NCI-H2029 treated with DMSO at 0.1 percent for 48 hours (cell line): Measurements from ENCODE around the gene DNAAF5.
"Not testable (repeated sequence)": the region's sequence is repeated elsewhere in the genome, so short reads cannot be mapped to it uniquely, and the experiment has no call there.

Experiments
- DNase-seq: peaks from one replicate; lab custom pipeline; 2025; lab: John Stamatoyannopoulos, UW

The DNAAF5 gene

DNA sequence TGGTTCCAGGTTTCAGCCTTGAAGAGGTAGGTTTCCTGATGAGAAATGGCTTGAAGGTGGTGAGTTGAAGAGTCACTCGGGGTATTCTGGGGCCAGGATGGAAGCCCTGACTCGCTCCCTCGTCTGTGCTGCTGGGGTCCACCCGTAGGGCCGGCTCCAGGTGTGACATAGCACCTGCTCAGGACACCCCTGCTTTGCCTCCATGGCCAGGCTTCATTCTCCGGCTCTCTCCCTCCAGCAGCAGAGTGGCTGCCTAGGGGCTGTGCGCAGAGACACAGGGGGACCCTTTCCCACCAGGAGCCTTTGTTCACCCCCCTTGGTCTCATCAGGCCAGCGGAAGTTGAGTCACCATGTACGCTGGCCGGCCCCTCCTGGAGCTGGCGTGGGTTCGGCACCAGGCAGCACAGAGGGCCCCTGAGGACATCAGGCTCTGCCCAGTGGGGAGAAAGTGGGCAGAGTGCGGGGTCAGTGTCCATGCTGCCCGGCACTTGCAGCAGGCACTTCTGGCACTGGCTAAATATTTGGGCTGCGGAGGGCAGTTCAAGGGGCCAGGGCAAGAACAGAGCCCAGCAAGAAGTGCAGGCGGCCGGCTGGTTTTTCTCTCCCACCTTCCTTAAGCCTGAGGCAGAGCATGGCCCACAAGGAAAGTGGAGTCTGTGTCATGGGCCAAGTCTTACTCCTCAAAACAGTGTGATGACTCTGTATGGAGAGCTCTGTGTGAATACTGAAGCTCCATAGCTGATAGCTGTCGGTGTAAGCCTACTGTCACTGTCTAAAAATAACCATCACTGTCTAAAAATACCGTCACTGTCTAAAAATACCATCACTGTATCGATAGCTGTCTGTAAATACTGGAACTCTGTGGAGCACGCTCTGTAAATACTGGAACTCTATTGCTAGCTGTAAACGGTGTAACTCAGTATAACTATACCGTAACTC, 4.3 kb downstream of the DNAAF5 start:
- DNase-seq = no peak

DNA sequence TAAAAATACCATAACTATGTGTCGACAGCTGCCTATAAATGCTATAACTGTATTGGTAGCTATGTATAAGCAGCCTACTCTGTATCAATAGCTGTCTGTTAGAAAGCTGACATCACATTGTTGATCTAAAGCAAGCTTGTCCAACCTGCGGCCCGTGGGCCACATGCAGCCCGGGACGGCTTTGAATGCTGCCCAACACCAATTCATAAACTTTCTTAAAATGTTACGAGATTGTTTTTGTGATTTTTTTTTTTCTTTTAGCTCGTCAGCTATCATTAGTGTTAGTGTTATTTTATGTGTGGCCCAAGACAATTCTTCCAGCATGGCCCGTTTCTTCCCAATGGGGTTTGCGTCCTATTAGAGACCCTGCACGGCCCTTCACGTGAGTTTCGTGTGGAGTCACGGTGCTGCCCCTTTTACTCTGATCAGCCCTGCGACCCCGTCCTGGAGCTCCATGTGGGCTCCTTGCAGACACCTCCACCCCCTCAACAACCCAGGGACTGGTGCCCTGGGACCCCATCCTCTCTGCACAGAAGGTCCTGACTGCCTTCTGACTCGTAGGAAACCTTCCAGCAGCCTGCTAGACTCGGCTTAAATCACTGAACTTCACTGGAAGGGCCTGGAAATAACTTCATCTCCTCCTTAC, 5.1 kb downstream of the DNAAF5 start:
- no peak for DNase-seq

DNA sequence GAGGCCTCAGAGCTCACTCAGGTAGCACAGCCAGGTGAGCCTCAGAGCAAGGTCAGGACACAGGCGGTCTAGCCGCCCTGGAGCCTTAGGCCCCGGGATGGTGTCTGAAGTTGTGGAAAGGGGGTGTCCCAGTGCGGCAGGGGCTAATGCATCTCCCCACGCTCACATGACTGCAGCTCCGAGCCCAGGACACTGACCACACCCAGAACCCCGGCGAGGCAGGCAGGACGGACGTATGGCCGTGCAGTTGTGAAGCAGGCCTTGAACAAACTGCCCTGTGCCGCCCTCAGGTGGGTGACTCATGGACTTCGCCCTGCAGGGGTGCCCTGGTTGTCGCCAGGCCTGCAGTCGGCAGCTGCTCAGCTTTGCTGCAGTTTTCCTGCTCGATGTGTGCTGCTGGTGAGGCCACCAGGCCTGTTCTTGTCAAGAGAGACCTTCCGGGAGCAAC, 5.6 kb downstream of the DNAAF5 start:
- no peak for DNase-seq

DNA sequence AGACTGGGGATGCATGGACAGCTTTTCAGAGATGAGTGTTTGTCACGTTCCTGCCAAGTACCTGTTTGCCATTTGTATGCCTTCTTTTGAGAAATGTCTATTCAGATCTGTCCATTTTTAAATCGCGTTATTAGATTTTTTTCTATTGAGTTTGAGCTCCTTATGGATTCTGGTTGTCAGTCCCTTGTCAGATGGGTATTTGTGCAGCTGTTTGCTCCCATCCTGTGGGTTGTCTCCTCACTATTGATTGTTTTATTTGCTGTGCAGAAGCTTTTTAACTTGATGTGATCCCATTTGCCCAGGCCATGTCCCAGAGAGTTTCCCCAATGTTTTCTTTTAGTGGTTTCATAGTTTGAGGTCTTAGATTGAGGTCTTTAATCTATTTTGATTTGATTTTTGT, 6.1 kb downstream of the DNAAF5 start:
- DNase-seq = peak; percentile 92

DNA sequence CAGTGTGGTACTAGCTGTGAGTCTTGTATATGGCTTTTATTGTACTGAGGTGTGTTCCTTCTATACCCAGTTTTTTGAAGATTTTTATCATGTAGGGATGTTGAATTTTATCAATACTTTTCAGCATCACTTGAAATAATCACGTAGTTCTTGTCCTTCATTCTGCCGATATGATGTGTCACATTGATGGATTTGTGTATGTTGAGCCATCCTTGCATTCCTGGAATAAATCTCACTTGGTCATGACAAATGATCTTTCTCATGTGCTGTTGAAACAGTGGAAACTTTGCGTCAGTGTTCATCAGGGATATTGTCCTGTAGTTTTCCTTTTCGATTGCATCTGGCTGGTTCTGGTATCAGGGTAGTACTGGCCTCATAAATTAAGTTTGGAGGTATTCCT, 7.7 kb downstream of the DNAAF5 start:
- DNase-seq = no peak

DNA sequence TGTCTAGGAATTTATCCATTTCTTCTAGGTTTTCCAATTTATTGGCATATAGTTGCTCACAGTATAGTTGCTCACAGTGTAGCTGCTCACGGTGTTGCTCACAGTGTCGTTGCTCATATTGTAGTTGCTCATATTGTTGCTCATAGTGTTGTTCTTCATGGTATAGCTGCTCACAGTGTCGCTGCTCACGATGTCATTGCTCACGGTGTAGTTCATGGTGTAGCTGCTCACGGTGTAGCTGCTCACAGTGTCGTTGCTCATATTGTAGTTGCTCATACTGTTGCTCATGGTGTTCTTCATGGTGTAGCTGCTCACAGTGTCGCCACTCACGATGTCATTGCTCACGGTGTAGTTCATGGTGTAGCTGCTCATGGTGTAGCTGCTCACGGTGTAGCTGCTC, 8.3 kb downstream of the DNAAF5 start:
- no peak for DNase-seq

DNA sequence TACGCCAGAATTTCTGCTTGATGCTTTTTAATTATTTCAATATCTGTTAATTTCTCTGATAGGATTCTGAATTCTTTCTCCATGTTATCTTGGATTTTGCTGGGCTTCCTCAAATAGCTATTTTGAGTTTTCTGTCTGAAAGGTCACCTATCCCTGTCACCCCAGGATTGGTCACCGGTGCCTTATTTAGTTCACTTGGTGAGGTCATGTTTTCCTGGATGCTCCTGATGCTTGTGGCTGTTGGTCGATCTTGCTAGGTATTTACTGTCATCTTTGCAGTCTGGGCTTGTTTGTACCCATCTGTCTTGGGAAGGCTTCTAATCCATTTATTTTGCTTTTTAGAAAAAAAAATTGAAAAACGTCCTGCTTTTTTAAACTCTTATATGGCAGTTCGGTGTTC, 11.7 kb downstream of the DNAAF5 start:
- no peak for DNase-seq

DNA sequence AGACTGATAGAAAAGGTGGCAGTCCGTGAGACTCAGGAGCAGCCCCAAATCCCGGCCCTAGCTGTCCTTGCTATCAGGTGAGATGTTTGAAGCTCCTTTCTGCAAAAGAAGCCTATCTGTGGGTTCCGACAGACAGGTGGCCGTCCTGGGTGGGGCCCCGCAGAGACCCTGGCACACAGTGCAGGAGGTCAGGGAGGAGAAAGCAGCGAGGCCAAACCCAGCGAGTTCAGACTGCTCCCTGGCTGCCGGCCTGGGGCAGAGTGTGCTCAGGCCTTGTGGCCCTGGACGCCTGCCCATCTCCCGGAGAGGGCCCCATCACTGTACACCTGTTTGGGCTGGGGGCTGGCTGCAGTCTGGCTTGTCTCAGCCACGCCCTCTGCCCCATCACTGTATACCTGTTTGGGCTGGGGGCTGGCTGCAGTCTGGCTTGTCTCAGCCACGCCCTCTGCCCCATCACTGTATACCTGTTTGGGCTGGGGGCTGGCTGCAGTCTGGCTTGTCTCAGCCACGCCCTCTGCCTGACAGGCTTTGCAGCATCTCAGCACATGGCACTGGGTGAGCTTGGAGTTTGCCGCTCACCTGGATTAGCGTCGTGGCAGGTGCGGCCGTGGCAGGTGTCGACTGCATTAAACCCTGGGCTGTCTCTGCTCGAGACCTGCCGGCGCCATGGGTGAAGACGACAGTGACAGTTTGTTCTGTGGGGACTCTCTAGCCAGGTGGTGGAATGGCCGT, 12.4 kb downstream of the DNAAF5 start:
- DNase-seq = no peak

DNA sequence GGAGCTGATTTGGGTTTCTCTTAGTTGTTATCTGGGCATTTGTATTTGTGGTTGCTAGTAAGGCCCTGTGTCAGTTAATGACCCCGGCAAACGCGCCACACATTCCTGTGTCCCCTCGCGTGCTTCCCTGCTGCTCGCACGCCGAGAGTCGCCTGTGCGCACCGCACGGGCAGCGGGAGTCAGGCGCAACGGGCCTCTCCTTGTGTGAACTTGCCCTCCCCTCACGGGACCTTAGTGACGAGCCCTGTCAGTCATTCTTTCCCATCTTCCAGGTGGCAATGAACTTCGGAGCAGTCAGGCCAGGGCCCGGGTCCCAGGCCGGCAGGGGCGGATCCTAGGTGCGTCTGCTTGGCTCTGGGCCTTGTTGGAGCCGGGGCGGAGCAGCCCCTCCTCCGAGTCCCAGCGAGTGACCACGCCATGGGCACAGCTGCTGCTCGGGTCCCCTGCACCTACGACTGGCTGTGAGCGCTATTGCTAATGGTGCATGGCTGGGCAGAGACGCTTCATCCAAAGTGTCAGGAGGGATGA, 13.0 kb downstream of the DNAAF5 start:
- no peak for DNase-seq

DNA sequence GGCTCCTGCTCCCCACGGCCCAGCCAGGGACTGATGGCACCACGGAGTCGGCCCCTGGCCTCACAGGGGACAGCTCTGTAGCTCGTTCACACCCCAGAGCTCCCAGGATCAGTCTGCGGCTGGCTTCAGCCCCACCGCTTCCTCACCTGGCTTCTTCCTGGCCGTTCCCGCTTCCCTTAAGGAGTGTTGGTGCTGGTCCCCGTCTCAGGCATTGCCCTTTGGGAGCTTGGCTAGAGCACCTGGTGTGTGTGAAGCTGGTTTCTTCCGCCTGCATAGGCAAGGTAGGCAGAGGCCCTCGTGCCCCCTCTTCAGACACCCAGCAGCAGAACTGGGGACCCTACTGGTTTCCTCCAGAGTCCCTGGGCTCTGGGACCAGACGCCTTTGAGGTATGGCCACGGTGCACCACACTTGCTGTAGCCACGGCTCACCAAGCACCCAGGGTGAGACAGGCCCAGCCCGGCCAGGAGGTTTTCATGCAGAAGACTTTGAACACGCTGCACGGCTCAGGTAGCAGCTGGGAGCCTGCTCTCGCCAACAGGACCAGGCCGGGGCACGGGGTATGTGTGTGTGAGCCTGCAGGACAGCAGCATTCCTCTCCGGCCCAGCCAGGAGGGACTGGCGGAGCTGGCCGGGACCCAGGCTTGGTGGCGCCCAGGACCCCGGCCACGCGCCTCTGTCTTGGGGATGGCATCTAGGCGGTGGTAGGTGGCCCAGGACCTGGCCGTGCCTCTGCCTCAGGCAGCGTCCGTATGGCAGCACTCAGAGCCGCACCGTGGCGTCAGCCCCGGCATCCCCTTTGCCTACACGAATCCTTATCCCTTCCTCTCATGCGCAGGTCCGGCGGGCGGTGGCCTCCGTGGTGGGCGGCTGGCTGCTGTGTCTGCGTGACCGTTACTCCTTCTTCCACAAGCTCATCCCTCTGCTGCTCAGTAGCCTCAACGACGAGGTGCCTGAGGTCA, 13.8 kb downstream of the DNAAF5 start:
- no peak for DNase-seq

DNA sequence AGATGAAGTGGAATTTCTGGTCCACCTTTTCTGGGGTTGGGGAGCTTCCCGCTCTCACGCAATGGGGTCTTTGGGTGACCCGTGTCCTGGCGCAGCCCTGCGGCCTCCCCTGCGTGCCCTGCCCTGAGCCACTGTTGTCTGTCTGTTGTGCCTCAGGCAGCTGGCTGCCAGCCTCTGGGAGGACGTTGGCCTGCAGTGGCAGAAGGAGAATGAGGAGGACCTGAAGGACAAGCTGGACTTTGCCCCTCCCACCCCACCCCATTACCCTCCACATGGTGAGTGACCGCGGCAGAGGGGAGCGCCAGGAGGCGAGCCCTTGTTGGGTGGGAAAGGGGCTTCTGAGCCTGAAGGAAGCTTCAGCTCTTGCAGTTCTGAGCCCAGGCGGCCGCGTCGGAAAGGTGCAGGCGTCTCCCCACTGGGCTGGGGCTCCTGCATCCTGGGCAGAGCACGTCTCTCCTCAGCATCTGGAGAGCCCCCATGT, 14.7 kb downstream of the DNAAF5 start:
- DNase-seq = no peak

DNA sequence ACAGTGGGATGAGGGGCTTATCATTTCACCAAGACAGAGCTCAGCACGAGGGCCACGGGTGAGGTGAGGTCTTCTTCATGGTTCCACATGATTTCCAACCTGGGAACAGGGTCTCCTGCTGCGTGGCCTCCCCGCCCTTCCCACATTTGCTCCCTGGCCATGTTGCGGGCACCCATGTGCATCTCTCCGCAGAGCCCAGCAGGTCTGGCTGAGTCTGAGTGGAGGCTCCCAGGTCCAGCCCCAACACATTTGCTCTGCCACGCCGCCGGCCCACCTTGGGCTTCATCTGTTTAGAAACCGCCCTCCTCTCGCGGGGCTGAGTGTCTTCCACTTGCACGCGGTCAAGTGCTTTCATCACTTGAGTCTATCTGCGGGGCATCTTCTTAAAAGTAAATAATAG, 15.4 kb downstream of the DNAAF5 start:
- DNase-seq = no peak

DNA sequence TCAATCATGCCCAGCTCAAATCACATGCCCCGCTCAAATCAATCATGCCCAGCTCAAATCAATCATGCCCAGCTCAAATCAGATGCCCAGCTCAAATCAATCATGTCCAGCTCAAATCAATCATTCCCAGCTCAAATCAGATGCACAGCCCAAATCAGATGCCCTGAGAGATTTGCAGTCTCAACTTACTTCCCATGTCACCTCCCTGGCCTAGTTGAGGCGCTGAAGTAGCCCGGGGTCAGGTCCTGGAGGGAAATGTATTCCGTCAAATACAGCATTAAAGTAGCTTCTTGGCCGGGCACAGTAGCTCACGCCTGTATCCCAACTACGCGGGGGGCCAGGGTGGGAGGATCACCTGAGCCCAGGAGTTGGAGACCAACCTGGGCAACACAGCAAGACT, 16.3 kb downstream of the DNAAF5 start:
- no peak for DNase-seq

DNA sequence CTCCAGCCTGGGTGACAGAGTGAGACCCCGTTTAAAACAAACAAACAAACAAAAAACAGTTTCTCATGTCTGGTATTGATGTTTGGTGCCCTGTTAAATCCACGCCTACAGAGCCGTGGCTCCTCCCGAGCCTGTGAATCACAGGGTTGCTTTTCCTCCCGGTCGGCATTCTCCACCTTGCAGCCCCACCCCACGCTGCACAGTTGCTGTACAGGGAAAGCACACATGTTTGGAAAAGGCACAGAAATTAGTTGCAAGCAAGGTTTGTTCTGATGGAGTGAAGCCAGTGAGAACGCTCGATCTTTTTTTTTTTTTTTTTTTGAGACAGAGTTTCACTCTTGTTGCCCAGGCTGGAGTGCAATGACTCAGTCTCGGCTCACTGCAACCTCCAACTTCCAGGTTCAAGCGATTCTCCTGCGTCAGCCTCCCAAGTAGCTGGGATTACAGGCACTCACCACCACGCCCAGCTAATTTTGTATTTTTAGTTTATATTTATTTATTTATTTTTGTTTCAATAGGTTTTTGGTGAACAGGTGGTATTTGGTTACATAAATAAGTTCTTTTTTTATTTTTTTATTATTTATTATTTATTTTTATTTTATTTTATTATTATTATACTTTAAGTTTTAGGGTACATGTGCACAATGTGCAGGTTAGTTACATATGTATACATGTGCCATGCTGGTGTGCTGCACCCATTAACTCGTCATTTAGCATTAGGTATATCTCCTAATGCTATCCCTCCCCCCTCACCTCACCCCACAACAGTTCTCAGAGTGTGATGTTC, 17.0 kb downstream of the DNAAF5 start:
- DNase-seq = not testable (repeated sequence)

DNA sequence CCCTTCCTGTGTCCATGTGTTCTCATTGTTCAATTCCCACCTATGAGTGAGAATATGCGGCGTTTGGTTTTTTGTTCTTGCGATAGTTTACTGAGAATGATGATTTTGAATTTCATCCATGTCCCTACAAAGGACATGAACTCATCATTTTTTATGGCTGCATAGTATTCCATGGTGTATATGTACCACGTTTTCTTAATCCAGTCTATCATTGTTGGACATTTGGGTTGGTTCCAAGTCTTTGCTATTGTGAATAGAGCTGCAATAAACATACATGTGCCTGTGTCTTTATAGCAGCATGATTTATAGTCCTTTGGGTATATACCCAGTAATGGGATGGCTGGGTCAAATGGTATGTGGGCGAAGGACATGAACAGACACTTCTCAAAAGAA, 17.6 kb downstream of the DNAAF5 start:
- not testable (repeated sequence) for DNase-seq

DNA sequence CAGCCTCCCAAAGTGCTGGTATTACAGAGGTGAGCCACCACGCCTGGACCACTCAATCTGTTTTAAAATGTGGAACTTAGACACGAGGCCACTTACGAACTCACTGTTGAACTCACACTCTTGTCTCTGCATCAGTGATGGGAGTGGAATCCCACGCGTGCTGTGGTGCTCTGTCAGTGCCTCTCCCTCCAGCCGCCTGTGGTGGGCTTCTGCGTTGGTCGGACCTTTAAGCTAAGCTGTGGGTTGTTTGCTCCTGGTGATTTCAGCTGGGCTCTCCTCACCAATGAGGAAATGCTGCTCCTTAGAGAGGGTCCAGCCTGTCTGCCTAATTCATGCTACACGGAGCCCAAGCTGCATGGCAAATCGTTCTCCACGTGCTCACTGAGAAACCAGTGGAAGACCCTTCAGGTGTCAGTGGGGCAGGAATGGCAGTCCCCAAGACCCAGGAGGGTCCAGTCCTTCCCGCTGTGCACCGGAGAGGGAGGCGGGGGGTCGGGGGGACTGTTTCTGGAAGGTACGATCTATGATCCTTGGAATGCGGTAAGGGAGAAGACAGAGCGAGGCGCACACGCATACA, 18.4 kb downstream of the DNAAF5 start:
- DNase-seq = no peak

DNA sequence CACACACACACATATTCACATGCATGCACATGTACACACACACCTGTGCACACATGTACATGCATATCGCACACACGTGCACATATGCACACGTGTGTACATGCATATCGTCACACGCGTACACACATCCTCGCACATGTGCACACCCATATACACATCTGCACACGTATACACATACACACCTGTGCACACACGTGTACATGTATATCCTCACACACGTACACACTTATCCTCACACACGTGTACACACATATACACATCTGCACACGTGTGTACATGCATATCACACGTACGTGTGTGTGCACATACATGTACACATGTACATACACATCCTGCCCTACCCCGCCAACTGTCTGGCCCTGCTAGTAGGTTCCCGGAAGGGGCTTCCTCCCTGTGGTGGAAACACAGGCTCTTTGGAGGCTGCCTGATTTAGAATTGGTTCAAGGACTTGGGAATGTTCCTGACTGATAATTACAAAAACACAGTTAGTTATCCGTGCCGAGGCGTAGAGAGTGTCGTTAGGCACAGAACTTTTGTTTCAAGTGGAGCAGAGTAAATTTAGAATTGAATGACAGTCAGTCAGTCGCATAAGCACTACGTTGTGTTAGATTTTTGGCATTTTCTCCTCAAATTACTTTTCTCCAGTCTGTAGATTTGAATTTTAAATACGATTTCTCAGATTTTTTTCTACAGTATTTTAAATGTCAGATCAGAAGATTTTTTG, 19.1 kb downstream of the DNAAF5 start:
- DNase-seq = no peak

DNA sequence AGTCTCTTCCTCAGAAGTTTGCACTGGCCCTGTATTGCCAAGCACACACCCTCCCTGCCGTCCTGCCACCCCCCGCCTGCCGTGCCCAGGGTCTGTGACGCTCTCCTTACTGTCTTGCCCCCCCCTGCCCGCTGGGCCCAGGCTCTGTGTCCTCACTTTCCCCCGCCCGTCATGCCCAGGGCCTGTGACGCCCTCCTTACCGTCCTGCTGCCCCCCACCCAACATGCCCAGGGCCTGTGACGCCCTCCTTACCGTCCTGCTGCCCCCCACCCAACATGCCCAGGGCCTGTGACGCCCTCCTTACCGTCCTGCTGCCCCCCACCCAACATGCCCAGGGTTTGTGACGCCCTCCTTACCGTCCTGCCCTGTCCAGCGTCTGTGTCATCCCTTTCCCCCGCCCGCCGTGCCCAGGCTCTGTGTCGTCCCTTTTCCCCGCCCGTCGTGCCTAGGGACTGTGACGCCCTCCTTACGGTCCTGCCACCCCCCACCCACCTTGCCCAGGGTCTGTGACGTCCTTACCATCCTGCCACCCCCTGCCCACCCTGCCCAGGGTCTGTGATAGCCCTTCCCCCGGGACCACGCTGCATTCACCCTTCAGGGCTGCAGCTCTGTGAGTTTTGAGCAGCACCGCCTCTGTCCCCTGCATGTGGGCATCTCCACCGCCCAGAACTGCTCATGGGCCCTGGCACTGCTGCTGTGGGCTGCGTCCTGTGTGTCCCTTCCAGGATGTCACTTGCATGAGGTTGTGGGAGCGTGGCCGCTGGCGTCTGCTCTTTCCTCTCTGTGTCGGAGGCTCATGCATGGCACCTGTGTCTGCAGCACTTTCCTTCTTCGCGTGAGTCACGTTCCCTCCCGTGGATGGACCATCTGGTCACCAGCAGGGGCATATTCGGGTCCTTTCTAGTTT, 19.9 kb downstream of the DNAAF5 start:
- DNase-seq = no peak
